ENCODE data around the gene POLDIP2.

Gene POLDIP2

GRCh38 chr17:28298449-28298848 lies 58.9 kb downstream of the POLDIP2 start:
- CTCF ChIA-PET = interaction anchor here (1.8 kb wide), 1 partner anchor 30 kb away, joined by 6 read pairs; no protein-coding TSS in a partner anchor
- no peak for TF ChIP-seq CTCF (IDR thresholded peaks at IDR 0.05; ENCODE audit: control extremely low read depth, extremely low read depth, low read depth, missing control alignments)
- DNase-seq (ENCODE audit: extremely low spot score) = no peak
- POLR2A ChIA-PET = no interaction called here
